Ishikawa (cell line): ENCODE data around the gene GXYLT1.

Experiments used
- CEBPB ChIP-seq: IDR thresholded peaks from 2 replicates; pipeline ENCODE4 v1.6.1; 2012
- EP300 ChIP-seq: IDR thresholded peaks from 2 replicates; pipeline ENCODE4 v1.6.1; 2012; ENCODE audit warnings: borderline replicate concordance
- TAF1 ChIP-seq: IDR thresholded peaks from 2 replicates; pipeline ENCODE4 v1.6.1; 2012; ENCODE audit warnings: low read depth, mild to moderate bottlenecking
- TEAD4 ChIP-seq: IDR thresholded peaks from 2 replicates; pipeline ENCODE4 v1.6.1; 2012
- YY1 ChIP-seq: IDR thresholded peaks from 2 replicates; pipeline ENCODE4 v1.6.1; 2012; ENCODE audit warnings: low read depth
- TF ChIP-seq, protein P1 (sequence below): IDR thresholded peaks from 2 replicates; pipeline ENCODE4 v1.6.1; 2012; ENCODE audit warnings: low read depth, mild to moderate bottlenecking
- TF ChIP-seq, protein P2 (sequence below): IDR thresholded peaks from 2 replicates; pipeline ENCODE4 v1.6.1; 2012
- TF ChIP-seq, protein P3 (sequence below): IDR thresholded peaks from 2 replicates; pipeline ENCODE4 v1.6.1; 2012

- TF ChIP-seq EP300 (no peak), CEBPB (no peak), TEAD4 (no peak), TAF1 (no peak), YY1 (no peak)
- TF ChIP-seq, protein P1, sequence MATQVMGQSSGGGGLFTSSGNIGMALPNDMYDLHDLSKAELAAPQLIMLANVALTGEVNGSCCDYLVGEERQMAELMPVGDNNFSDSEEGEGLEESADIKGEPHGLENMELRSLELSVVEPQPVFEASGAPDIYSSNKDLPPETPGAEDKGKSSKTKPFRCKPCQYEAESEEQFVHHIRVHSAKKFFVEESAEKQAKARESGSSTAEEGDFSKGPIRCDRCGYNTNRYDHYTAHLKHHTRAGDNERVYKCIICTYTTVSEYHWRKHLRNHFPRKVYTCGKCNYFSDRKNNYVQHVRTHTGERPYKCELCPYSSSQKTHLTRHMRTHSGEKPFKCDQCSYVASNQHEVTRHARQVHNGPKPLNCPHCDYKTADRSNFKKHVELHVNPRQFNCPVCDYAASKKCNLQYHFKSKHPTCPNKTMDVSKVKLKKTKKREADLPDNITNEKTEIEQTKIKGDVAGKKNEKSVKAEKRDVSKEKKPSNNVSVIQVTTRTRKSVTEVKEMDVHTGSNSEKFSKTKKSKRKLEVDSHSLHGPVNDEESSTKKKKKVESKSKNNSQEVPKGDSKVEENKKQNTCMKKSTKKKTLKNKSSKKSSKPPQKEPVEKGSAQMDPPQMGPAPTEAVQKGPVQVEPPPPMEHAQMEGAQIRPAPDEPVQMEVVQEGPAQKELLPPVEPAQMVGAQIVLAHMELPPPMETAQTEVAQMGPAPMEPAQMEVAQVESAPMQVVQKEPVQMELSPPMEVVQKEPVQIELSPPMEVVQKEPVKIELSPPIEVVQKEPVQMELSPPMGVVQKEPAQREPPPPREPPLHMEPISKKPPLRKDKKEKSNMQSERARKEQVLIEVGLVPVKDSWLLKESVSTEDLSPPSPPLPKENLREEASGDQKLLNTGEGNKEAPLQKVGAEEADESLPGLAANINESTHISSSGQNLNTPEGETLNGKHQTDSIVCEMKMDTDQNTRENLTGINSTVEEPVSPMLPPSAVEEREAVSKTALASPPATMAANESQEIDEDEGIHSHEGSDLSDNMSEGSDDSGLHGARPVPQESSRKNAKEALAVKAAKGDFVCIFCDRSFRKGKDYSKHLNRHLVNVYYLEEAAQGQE, result no peak
- TF ChIP-seq, protein P2, sequence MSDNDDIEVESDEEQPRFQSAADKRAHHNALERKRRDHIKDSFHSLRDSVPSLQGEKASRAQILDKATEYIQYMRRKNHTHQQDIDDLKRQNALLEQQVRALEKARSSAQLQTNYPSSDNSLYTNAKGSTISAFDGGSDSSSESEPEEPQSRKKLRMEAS, result no peak
- TF ChIP-seq, protein P3, sequence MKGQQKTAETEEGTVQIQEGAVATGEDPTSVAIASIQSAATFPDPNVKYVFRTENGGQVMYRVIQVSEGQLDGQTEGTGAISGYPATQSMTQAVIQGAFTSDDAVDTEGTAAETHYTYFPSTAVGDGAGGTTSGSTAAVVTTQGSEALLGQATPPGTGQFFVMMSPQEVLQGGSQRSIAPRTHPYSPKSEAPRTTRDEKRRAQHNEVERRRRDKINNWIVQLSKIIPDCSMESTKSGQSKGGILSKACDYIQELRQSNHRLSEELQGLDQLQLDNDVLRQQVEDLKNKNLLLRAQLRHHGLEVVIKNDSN, result no peak
These were observed 85.5 kb downstream of the GXYLT1 start for GRCh38 chr12:42059127-42059526.
